HL-60/S4 treated with retinoic acid at 250 ng/mL for 4 days and 3 days (cell line): ENCODE measurements around the gene DOC2B.
"Not testable (repeated sequence)": the region's sequence is repeated elsewhere in the genome, so short reads cannot be mapped to it uniquely, and the experiment has no call there.

ENCODE experiments used
- in situ Hi-C: fragments of 300-500 bp; cut with MboI; formaldehyde crosslinking; loops from 2 replicates; pipeline ENCODE4 v1.7.0; 2022; ENCODE audit warnings: low sequenced_read_pairs

DOC2B gene

GRCh38 chr17:213286-214105, 32.0 kb upstream of the DOC2B start:
- in situ Hi-C loops: no loop called here

GRCh38 chr17:210402-210801, 29.0 kb upstream of the DOC2B start:
- in situ Hi-C loops: no loop called here

GRCh38 chr17:208429-208828, 27.0 kb upstream of the DOC2B start:
- in situ Hi-C loops: no loop called here

GRCh38 chr17:207775-208174, 26.3 kb upstream of the DOC2B start:
- in situ Hi-C loops: no loop called here

- in situ Hi-C loops: no loop called here
Measured at GRCh38 chr17:206941-207560, 25.6 kb upstream of the DOC2B start.

- in situ Hi-C loops: not testable (repeated sequence)
Measured at GRCh38 chr17:206484-206883, 25.0 kb upstream of the DOC2B start.

GRCh38 chr17:205817-206216, 24.4 kb upstream of the DOC2B start:
- in situ Hi-C loops: no loop called here

GRCh38 chr17:205148-205669, 23.8 kb upstream of the DOC2B start:
- in situ Hi-C loops: no loop called here

GRCh38 chr17:204427-205147, 23.1 kb upstream of the DOC2B start:
- in situ Hi-C loops: no loop called here

GRCh38 chr17:202501-202951, 21.1 kb upstream of the DOC2B start:
- in situ Hi-C loops: no loop called here

GRCh38 chr17:201736-202135, 20.3 kb upstream of the DOC2B start:
- in situ Hi-C loops: not testable (repeated sequence)

- in situ Hi-C loops: not testable (repeated sequence)
Measured at GRCh38 chr17:201257-201656, 19.8 kb upstream of the DOC2B start.

GRCh38 chr17:200586-200985, 19.1 kb upstream of the DOC2B start:
- in situ Hi-C loops: no loop called here

- in situ Hi-C loops: no loop called here
Measured at GRCh38 chr17:199806-200545, 18.5 kb upstream of the DOC2B start.

- in situ Hi-C loops: no loop called here
Measured at GRCh38 chr17:199191-199604, 17.7 kb upstream of the DOC2B start.

GRCh38 chr17:198225-198624, 16.8 kb upstream of the DOC2B start:
- in situ Hi-C loops: not testable (repeated sequence)

- in situ Hi-C loops: no loop called here
Measured at GRCh38 chr17:197352-197751, 15.9 kb upstream of the DOC2B start.

- in situ Hi-C loops: no loop called here
Measured at GRCh38 chr17:194828-195602, 13.6 kb upstream of the DOC2B start.

GRCh38 chr17:193841-194806, 12.7 kb upstream of the DOC2B start:
- in situ Hi-C loops: no loop called here
